Measurements from ENCODE around the gene MDH1B. TPM values are rescaled to one million over a fixed set of nuclear protein-coding genes. Genes with fewer than 3 reads are reported as not detected.

Gene MDH1B
- total and polyA plus RNA-seq, 4 experiments from 2014 or later: 0.17 to 0.44 TPM; not detected in 2

DNA sequence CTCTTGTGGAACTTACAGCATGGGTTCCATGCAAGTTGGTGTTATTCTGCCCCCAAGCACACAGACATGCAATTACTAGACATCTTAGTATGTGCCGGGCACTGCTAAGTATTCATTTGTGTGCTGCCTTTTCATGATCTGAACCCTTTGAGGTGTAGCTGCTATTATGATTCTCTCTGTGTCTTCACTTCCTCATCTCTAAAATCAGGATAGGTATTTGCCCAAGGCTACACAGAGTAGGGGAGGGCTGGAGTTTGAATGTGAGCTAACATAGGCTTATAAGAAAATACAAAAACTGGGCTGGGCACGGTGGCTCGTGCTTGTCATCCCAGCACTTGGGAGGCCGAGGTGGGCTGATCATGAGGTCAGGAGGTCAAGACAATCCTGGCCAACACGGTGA, 27.5 kb upstream of the MDH1B start:
- intact Hi-C loops (cut with micrococcal nuclease): loop anchor here (5.0 kb wide), 1 partner anchor 350 kb away; no protein-coding TSS in a partner anchor
- Histone ChIP-seq H3K9me3 (ENCODE audit: control insufficient read depth in 1 of 2, low read length in 2 of 2) (no peaks in the 10 kb centered on the region), H3K4me1 (ENCODE audit: insufficient read depth, low read length) (no peaks in the 10 kb centered on the region), H3K27ac (ENCODE audit: low read depth, low read length) (no peak overlapping the region), H3K36me3 (ENCODE audit: insufficient read depth, low read length) (peaks cover 46% of the 10 kb centered on the region), H3K4me3 (ENCODE audit: low read length in 2 of 2) (no peak overlapping the region), H3K27me3 (ENCODE audit: insufficient read depth, low read length) (no peaks in the 10 kb centered on the region)
- POLR2A ChIA-PET (ENCODE audit: partially characterized antibody): no interaction called here
- peaks cover 43 to 69% of the 10 kb centered on the region in 2 donors for H3K36me3 Mint-ChIP-seq
- CTCF ChIA-PET (ENCODE audit: partially characterized antibody): interaction anchor here (1.0 to 3.2 kb wide), 4 partner anchors 8 to 684 kb away, joined by 3 to 15 read pairs (median 4); no protein-coding TSS in a partner anchor
- no peaks in the 10 kb centered on the region for H3K9me3 Mint-ChIP-seq
- H3K27me3 Mint-ChIP-seq: no peaks in the 10 kb centered on the region
- DNase-seq: no peak
- H3K27ac Mint-ChIP-seq: peak overlapping the region in 2 of 7 donors; percentile 33 to 62
- no peak overlapping the region for H3K4me3 Mint-ChIP-seq
- no peaks in the 10 kb centered on the region for H3K4me1 Mint-ChIP-seq

DNA sequence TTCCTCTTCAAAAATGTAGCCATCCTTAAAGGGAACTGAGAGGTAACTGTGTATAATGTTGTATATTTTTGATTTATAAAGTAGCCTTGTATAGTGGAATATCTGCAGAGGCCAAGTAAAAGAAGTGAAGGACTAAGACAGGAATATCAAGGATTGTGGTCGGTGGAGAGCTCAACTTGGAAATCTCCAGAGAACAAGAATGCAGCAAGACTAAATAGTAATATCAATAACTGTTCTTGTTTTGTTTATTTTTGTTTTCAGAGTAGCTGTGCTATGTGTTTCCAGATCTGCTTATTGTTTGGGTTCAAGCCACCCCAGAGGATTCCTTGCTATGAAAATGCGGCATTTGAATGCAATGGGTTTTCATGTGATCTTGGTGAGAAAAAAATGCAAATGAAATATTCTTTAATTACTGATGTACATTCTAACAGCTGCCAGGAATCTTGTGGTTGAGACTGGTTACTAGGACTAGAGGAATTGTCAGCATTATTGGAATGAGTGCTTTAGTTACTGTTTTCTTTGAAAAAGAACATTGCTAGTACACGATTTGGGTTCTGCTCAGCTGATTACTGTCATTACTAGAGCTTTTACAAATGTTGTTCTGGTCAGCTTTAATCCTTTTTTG, 25.3 kb upstream of the MDH1B start:
- no peaks in the 10 kb centered on the region for H3K4me1 Mint-ChIP-seq
- no peak overlapping the region for H3K4me3 ChIP-seq (ENCODE audit: low read length in 2 of 2)
- no peaks in the 10 kb centered on the region for H3K9me3 Mint-ChIP-seq
- H3K27me3 Mint-ChIP-seq: no peaks in the 10 kb centered on the region
- no peak overlapping the region for H3K4me3 Mint-ChIP-seq
- peaks cover 59 to 83% of the 10 kb centered on the region in 2 donors for H3K36me3 Mint-ChIP-seq
- no peaks in the 10 kb centered on the region for H3K27me3 ChIP-seq (ENCODE audit: insufficient read depth, low read length)
- intact Hi-C loops (cut with micrococcal nuclease): loop anchor here (5.0 kb wide), 1 partner anchor 352 kb away; no protein-coding TSS in a partner anchor
- H3K27ac Mint-ChIP-seq: peak overlapping the region in 2 of 7 donors; percentile 53 to 61
- no peak for DNase-seq
- POLR2A ChIA-PET (ENCODE audit: partially characterized antibody): no interaction called here
- H3K27ac ChIP-seq (ENCODE audit: low read depth, low read length): no peak overlapping the region
- CTCF ChIA-PET (ENCODE audit: partially characterized antibody): interaction anchor here (0.9 to 3.2 kb wide), 2 partner anchors 9 to 14 kb away, joined by 3 to 15 read pairs; no protein-coding TSS in a partner anchor
- no peaks in the 10 kb centered on the region for H3K9me3 ChIP-seq (ENCODE audit: control insufficient read depth in 1 of 2, low read length in 2 of 2)
- H3K36me3 ChIP-seq (ENCODE audit: insufficient read depth, low read length): peaks cover 52% of the 10 kb centered on the region
- H3K4me1 ChIP-seq (ENCODE audit: insufficient read depth, low read length): no peaks in the 10 kb centered on the region

DNA sequence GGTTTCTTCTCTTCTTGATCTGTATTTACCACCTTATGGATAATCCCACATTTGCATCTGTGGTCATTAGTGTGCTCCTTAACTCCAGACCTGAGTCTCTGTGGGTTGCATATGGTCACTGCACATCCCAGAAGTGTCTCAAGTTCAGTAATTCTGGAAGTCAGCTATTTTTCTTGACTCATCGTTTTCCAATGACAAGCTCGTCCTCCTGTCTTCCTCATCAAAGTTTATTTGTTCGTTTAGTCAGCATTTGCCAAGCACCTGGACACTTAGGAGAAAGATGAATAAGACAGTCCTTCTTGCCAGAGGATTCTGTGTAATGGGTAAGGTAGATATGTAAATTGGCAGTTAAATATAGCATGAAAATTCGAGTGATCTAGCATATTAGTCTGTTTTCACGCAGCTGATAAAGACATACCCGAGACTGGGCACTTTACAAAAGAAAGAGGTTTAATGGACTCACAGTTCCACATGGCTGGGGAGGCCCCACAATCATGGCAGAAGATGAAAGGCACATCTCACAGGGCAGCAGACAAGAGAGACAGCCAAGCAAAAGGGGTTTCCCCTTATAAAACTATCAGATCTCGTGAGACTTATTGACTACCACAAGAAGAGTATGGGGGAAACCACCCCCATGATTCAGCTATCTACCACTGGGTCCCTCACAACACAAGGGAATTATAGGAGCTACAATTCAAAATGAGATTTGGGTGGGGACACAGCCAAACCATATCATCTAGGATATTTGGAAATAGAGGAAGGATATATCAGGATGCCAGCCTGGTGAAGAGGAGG, 19.6 kb upstream of the MDH1B start:
- H3K27me3 ChIP-seq (ENCODE audit: insufficient read depth, low read length): no peaks in the 10 kb centered on the region
- Mint-ChIP-seq H3K27ac (peak overlapping the region in 5 of 7 donors; percentile 27 to 76 (median 52)), H3K36me3 (peaks cover 70 to 90% of the 10 kb centered on the region in 2 donors), H3K4me1 (peaks cover 4 to 13% (median 10%) of the 10 kb centered on the region in 4 donors), H3K4me3 (no peak overlapping the region), H3K9me3 (peaks cover 0 to 10% (median 7%) of the 10 kb centered on the region in 8 donors), H3K27me3 (no peaks in the 10 kb centered on the region)
- no peak overlapping the region for H3K27ac ChIP-seq (ENCODE audit: low read depth, low read length)
- no peaks in the 10 kb centered on the region for H3K9me3 ChIP-seq (ENCODE audit: control insufficient read depth in 1 of 2, low read length in 2 of 2)
- DNase-seq: no peak
- H3K36me3 ChIP-seq (ENCODE audit: insufficient read depth, low read length): peaks cover 44% of the 10 kb centered on the region
- no peak overlapping the region for H3K4me3 ChIP-seq (ENCODE audit: low read length in 2 of 2)
- intact Hi-C loops (cut with micrococcal nuclease): loop anchor here (5.0 kb wide), 1 partner anchor 622 kb away; no protein-coding TSS in a partner anchor
- ChIA-PET POLR2A (ENCODE audit: partially characterized antibody) (interaction anchor here (0.7 kb wide), 1 partner anchor 12 kb away, joined by 4 read pairs; no protein-coding TSS in a partner anchor), CTCF (ENCODE audit: partially characterized antibody) (interaction anchor here (1.0 to 1.2 kb wide), 3 partner anchors 8 to 226 kb away, joined by 3 read pairs; no protein-coding TSS in a partner anchor)
- H3K4me1 ChIP-seq (ENCODE audit: insufficient read depth, low read length): no peaks in the 10 kb centered on the region

DNA sequence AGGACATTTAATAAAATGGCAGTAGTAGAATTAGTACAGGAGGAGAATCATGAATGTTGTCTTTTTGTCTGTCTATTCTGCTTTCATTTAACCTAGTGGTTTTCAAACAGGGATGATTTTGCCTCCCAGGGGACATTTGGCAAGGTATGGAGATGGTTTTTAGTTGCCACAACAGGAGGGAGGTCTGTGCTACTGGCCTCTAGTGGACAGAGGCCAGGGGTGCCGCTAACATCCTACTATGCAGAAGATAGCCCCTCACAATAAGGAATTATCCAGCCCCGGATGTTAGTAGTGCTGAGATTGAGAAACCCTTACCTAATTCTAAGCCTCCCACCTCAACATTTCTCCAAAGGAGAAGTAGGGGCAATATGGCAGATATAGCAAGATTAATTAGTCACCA, 18.6 kb upstream of the MDH1B start:
- Mint-ChIP-seq H3K4me3 (no peak overlapping the region), H3K9me3 (peaks cover 0 to 15% (median 7%) of the 10 kb centered on the region in 8 donors), H3K27ac (peak overlapping the region in 1 of 7 donors; percentile 17), H3K4me1 (peaks cover 5 to 18% (median 15%) of the 10 kb centered on the region in 4 donors), H3K27me3 (no peaks in the 10 kb centered on the region), H3K36me3 (peaks cover 73 to 90% of the 10 kb centered on the region in 2 donors)
- intact Hi-C loops (cut with micrococcal nuclease): loop anchor here (5.0 kb wide), 1 partner anchor 621 kb away; no protein-coding TSS in a partner anchor
- Histone ChIP-seq H3K27ac (ENCODE audit: low read depth, low read length) (no peak overlapping the region), H3K9me3 (ENCODE audit: control insufficient read depth in 1 of 2, low read length in 2 of 2) (peaks cover 0 to 5% of the 10 kb centered on the region in 2 donors), H3K36me3 (ENCODE audit: insufficient read depth, low read length) (peaks cover 44% of the 10 kb centered on the region), H3K4me3 (ENCODE audit: low read length in 2 of 2) (no peak overlapping the region), H3K4me1 (ENCODE audit: insufficient read depth, low read length) (no peaks in the 10 kb centered on the region), H3K27me3 (ENCODE audit: insufficient read depth, low read length) (no peaks in the 10 kb centered on the region)
- CTCF ChIA-PET (ENCODE audit: partially characterized antibody): interaction anchor here (1.0 to 2.4 kb wide), 2 partner anchors 17 to 62 kb away, joined by 3 to 21 read pairs; no protein-coding TSS in a partner anchor
- POLR2A ChIA-PET (ENCODE audit: partially characterized antibody): no interaction called here
- DNase-seq: no peak

DNA sequence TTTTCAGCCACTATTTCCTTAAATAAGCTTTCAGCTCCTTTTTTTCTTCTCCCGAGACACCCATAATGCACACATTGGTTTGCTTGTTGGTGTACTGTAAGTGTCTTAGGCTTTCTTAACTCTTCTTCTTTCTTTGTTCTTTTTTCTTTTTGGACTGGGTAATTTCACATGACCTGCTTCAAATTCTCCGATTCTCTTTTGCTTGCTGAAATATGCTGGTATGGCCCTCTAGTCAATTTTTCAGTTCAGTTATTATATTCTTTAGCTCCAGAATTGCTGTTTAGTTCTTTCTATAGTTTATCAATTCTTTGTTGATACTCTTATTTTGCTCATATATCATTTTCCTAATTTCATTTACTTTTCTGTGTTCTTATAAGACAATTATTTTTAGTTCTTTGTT, 15.5 kb upstream of the MDH1B start:
- CTCF ChIA-PET (ENCODE audit: partially characterized antibody): interaction anchor here (0.7 to 3.4 kb wide), 8 partner anchors 10 to 1598 kb away, joined by 3 to 15 read pairs (median 8); partner anchors contain the start of genes FASTKD2 and MDH1B
- Histone ChIP-seq H3K27me3 (ENCODE audit: insufficient read depth, low read length) (no peaks in the 10 kb centered on the region), H3K27ac (ENCODE audit: low read depth, low read length) (no peak overlapping the region), H3K4me1 (ENCODE audit: insufficient read depth, low read length) (no peaks in the 10 kb centered on the region), H3K36me3 (ENCODE audit: insufficient read depth, low read length) (peaks cover 33% of the 10 kb centered on the region), H3K9me3 (ENCODE audit: control insufficient read depth in 1 of 2, low read length in 2 of 2) (peaks cover 0 to 5% of the 10 kb centered on the region in 2 donors), H3K4me3 (ENCODE audit: low read length in 2 of 2) (no peak overlapping the region)
- peaks cover 2 to 22% (median 7%) of the 10 kb centered on the region in 8 donors for H3K9me3 Mint-ChIP-seq
- H3K36me3 Mint-ChIP-seq: peaks cover 83 to 87% of the 10 kb centered on the region in 2 donors
- intact Hi-C loops (cut with micrococcal nuclease): loop anchor here (1.0 to 5.0 kb wide), 3 partner anchors 87 to 618 kb away; no protein-coding TSS in a partner anchor
- peaks cover 22 to 38% (median 31%) of the 10 kb centered on the region in 4 donors for H3K4me1 Mint-ChIP-seq
- DNase-seq: no peak
- POLR2A ChIA-PET (ENCODE audit: partially characterized antibody): interaction anchor here (1.0 kb wide), 1 partner anchor 15 kb away, joined by 4 read pairs; the partner anchor contains the start of genes FASTKD2 and MDH1B
- H3K27ac Mint-ChIP-seq: peak overlapping the region in 3 of 7 donors; percentile 7 to 67 (median 43)
- peak overlapping the region in 1 of 8 donors; percentile 7 for H3K4me3 Mint-ChIP-seq
- no peaks in the 10 kb centered on the region for H3K27me3 Mint-ChIP-seq

DNA sequence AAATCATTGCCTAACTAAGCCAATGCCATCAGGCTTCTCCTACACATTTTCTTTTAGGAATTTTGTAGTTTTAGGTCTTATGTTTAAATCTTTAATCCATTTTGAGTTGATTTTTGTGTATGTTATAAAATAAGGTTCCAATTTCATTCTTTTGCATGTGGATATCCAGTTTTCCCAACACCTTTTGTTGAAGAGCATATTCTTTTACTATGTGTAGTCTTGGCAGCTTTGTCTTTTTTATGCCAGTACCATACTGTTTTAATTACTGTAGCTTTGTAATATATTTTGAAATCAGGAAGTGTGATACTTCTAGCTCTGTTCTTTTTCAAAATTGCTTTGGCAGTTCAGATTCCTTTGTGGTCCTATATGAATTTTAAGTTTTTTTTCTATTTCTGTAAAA, 11.3 kb upstream of the MDH1B start:
- Histone ChIP-seq H3K4me1 (ENCODE audit: insufficient read depth, low read length) (no peaks in the 10 kb centered on the region), H3K9me3 (ENCODE audit: control insufficient read depth in 1 of 2, low read length in 2 of 2) (peaks cover 0 to 5% of the 10 kb centered on the region in 2 donors), H3K27ac (ENCODE audit: low read depth, low read length) (no peak overlapping the region), H3K27me3 (ENCODE audit: insufficient read depth, low read length) (no peaks in the 10 kb centered on the region), H3K36me3 (ENCODE audit: insufficient read depth, low read length) (peaks cover 28% of the 10 kb centered on the region), H3K4me3 (ENCODE audit: low read length in 2 of 2) (no peak overlapping the region)
- POLR2A ChIA-PET (ENCODE audit: partially characterized antibody): interaction anchor here (0.7 kb wide), 1 partner anchor 11 kb away, joined by 4 read pairs; the partner anchor contains the start of gene FASTKD2
- Mint-ChIP-seq H3K9me3 (peaks cover 2 to 22% (median 7%) of the 10 kb centered on the region in 8 donors), H3K4me3 (no peak overlapping the region), H3K36me3 (peaks cover 76 to 85% of the 10 kb centered on the region in 2 donors), H3K4me1 (peaks cover 22 to 47% (median 29%) of the 10 kb centered on the region in 4 donors), H3K27ac (no peak overlapping the region), H3K27me3 (no peaks in the 10 kb centered on the region)
- CTCF ChIA-PET (ENCODE audit: partially characterized antibody): interaction anchor here (1.2 kb wide), 1 partner anchor 14 kb away, joined by 3 read pairs; no protein-coding TSS in a partner anchor
- intact Hi-C loops (cut with micrococcal nuclease): no loop called here
- no peak for DNase-seq

Measured in CD4-positive, alpha-beta memory T cell (primary cell).